Measurements from ENCODE around the gene LTBP3. TPM values are rescaled to one million over a fixed set of nuclear protein-coding genes. Genes with fewer than 3 reads are reported as not detected.

The LTBP3 gene
- total RNA-seq, 1 donor = 47.3 TPM

DNA sequence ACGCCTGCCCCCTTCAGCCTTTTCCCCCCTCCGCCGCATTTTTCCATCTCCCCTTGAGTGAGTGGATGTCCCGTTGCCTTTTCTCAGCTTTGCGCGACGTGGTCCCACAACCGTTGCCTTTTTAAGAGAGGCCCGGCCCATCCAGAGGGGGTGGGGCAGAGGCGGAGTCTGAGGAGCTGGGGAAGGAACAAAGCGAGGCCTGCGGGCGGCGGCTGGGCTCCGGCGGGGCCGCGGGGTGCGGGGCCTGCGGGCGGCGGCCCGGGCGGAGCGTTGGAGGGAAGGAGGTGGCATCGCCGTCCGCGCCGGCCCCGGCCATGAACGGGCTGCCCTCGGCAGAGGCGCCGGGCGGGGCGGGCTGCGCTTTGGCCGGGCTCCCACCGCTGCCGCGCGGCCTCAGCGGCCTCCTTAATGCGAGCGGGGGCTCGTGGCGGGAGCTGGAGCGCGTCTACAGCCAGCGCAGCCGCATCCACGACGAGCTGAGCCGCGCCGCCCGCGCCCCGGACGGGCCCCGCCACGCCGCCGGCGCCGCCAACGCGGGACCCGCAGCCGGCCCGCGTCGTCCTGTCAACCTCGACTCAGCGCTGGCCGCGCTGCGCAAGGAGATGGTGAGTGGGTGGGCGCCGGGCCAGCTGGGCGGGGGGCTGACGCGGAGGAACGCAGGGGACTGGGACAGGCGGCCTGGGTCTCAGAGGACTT is 14.3 kb upstream of the LTBP3 start, which contains the start of gene FAM89B:
TSS of gene FAM89B (plus strand) at position 183 of the 696 bp plus-strand sequence. CDS start at position 315, 132 bp downstream.
- DNase-seq (ENCODE audit: low read depth) = peak; percentile 82
- H3K4me3 ChIP-seq (ENCODE audit: low read depth, low read length) = peak within 1 kb of the TSS; percentile 93
- TF ChIP-seq, protein P1, sequence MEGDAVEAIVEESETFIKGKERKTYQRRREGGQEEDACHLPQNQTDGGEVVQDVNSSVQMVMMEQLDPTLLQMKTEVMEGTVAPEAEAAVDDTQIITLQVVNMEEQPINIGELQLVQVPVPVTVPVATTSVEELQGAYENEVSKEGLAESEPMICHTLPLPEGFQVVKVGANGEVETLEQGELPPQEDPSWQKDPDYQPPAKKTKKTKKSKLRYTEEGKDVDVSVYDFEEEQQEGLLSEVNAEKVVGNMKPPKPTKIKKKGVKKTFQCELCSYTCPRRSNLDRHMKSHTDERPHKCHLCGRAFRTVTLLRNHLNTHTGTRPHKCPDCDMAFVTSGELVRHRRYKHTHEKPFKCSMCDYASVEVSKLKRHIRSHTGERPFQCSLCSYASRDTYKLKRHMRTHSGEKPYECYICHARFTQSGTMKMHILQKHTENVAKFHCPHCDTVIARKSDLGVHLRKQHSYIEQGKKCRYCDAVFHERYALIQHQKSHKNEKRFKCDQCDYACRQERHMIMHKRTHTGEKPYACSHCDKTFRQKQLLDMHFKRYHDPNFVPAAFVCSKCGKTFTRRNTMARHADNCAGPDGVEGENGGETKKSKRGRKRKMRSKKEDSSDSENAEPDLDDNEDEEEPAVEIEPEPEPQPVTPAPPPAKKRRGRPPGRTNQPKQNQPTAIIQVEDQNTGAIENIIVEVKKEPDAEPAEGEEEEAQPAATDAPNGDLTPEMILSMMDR (IDR thresholded peaks at IDR 0.05; ENCODE audit: insufficient read depth, low read length) = no peak

DNA sequence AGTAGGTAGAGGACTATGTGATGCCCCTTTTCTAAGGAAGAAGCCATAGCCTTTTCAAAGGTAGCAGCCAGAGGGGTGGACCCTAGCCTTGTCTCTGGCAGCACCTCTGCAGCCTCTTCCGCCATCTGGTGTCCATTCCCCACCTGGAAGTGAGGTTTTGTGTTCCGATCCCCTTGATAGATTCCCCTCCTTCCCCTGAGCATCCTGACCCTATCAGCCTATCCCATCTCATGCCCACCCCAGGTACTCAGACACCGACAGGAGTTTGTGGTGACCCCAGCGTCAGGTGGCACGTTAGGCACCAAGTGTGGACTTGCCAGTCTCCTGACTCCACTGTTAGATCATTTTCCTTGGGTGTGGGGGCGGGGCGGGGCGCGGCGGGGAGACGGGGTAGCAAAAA is 13.8 kb upstream of the LTBP3 start:
- H3K4me3 ChIP-seq (ENCODE audit: low read depth, low read length) = peak overlapping the region; percentile 93
- peak; percentile 54 for DNase-seq (ENCODE audit: low read depth)
- TF ChIP-seq, protein P1 (IDR thresholded peaks at IDR 0.05; ENCODE audit: insufficient read depth, low read length) = peak; percentile 47

DNA sequence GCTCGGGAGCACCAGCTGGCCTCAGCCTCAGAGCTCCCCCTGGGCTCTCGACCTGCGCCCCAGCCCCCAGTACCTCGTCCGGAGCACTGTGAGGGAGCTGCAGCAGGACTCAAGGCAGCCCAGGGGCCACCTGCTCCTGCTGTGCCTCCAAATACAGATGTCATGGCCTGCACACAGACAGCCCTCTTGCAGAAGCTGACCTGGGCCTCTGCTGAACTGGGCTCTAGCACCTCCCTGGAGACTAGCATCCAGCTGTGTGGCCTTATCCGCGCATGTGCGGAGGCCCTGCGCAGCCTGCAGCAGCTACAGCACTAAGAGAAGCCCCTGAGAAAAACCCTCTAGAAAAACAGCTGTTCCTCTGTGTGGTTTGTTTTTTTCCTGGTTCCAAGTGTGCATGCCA is 13.3 kb upstream of the LTBP3 start:
- TF ChIP-seq, protein P1 (IDR thresholded peaks at IDR 0.05; ENCODE audit: insufficient read depth, low read length) = no peak
- DNase-seq (ENCODE audit: low read depth) = no peak
- H3K4me3 ChIP-seq (ENCODE audit: low read depth, low read length) = peak overlapping the region; percentile 93

DNA sequence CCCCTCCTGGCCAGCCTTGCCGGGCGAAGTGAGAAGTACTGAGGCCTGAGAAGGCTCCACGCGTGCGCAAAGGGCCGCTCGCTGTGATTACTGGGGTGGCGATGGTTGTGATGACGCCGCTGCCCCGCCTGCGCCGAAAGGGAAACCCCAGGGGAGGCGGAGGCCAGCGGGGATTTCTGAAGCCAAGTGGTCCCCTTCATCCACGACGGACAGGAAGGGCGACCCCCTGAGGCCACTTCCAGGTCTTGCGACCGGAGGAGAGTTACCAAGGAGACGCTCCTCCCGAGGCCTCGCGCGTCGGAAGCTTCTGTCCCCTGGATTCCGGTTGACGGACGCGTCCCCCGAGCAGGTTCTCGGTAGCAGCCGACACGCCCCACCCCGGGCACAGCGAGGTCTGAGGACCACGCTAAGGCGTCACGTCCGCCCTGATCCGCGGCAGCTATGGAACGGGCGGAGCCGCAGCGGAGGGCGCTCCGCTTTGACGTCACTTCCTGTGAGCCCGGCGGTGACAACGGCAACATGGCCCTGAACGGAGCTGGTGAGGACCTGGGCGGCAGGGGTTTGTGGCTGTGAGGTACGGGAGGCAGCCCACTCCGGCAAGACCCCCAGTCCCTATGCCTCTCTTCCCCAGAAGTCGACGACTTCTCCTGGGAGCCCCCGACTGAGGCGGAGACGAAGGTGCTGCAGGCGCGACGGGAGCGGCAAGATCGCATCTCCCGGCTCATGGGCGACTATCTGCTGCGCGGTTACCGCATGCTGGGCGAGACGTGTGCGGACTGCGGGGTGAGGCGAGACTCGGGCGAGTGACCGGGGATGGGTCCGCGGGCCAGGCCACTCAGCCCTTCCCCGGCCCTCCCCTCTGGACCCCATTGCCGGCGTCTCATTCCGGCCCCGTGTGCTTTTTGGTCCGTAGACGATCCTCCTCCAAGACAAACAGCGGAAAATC is 12.1 kb upstream of the LTBP3 start, which contains the start of gene ZNRD2:
TSS of gene ZNRD2 (plus strand) at position 505 of the 946 bp plus-strand sequence. CDS start at position 520, 15 bp downstream.
- H3K4me3 ChIP-seq (ENCODE audit: low read depth, low read length) = peak within 1 kb of the TSS; percentile 93
- TF ChIP-seq, protein P1 (IDR thresholded peaks at IDR 0.05; ENCODE audit: insufficient read depth, low read length) = peak; percentile 34
- DNase-seq (ENCODE audit: low read depth) = peak; percentile 98

- no peak for DNase-seq (ENCODE audit: low read depth)
- TF ChIP-seq, protein P1 (IDR thresholded peaks at IDR 0.05; ENCODE audit: insufficient read depth, low read length) = no peak
- peak overlapping the region; percentile 93 for H3K4me3 ChIP-seq (ENCODE audit: low read depth, low read length)
Measured at GRCh38 chr11:65569164-65569972, 11.2 kb upstream of the LTBP3 start.
